ENCODE results near the gene HMCN2. TPM values are rescaled to one million over a fixed set of nuclear protein-coding genes. Genes with fewer than 3 reads are reported as not detected.

Gene HMCN2
- total and polyA plus RNA-seq, 8 donors: 0.41 to 5.3 (median 0.76) TPM

GRCh38 chr9:130237763-130238524, 27.6 kb upstream of the HMCN2 start:
- H3K4me3 ChIP-seq: no peak overlapping the region
- no peak overlapping the region for H3K27ac ChIP-seq
- 79 to 80% methylated on average over 17 of the region's 17 CpGs for WGBS, 2 donors
- H3K9me3 ChIP-seq: no peaks in the 10 kb centered on the region
- DNase-seq: peak in 1 of 6 donors; percentile 12
- no peak for FAIRE-seq
- H3K4me1 ChIP-seq: no peaks in the 10 kb centered on the region
- H3K27me3 ChIP-seq: no peaks in the 10 kb centered on the region
- no peak for TF ChIP-seq CTCF (IDR thresholded peaks at IDR 0.05)
- intact Hi-C loops (cut with DNase I): loop anchor here in 2 of 3 donors (5.0 to 10.0 kb wide), 5 partner anchors 71 to 353 kb away; no protein-coding TSS in a partner anchor
- ATAC-seq: no peak
- no peaks in the 10 kb centered on the region for H3K36me3 ChIP-seq

- TF ChIP-seq CTCF (IDR thresholded peaks at IDR 0.05): no peak
- no peaks in the 10 kb centered on the region for H3K27me3 ChIP-seq
- ATAC-seq (no peak), DNase-seq (no peak), FAIRE-seq (no peak)
- no peak overlapping the region for H3K4me3 ChIP-seq
- H3K4me1 ChIP-seq: no peaks in the 10 kb centered on the region
- 57 to 67% methylated on average over 3 of the region's 3 CpGs for WGBS, 2 donors
- intact Hi-C loops (cut with DNase I): loop anchor here in 2 of 3 donors (5.0 to 10.0 kb wide), 5 partner anchors 72 to 355 kb away; no protein-coding TSS in a partner anchor
- no peaks in the 10 kb centered on the region for H3K36me3 ChIP-seq
- H3K9me3 ChIP-seq: no peaks in the 10 kb centered on the region
- no peak overlapping the region for H3K27ac ChIP-seq
These were observed 26.2 kb upstream of the HMCN2 start for GRCh38 chr9:130239363-130239695.

- H3K9me3 ChIP-seq: no peaks in the 10 kb centered on the region
- TF ChIP-seq CTCF (IDR thresholded peaks at IDR 0.05): no peak
- WGBS, 2 donors: 36 to 40% methylated on average over 9 of the region's 9 CpGs
- H3K36me3 ChIP-seq: no peaks in the 10 kb centered on the region
- no peaks in the 10 kb centered on the region for H3K27me3 ChIP-seq
- no peaks in the 10 kb centered on the region for H3K4me1 ChIP-seq
- H3K27ac ChIP-seq: no peak overlapping the region
- ATAC-seq: no peak
- FAIRE-seq: no peak
- H3K4me3 ChIP-seq: no peak overlapping the region
- DNase-seq: peak in 1 of 6 donors; percentile 12
- intact Hi-C loops (cut with DNase I): loop anchor here in 2 of 3 donors (5.0 to 10.0 kb wide), 5 partner anchors 72 to 355 kb away; no protein-coding TSS in a partner anchor
These were observed 25.8 kb upstream of the HMCN2 start for GRCh38 chr9:130239741-130240241.

GRCh38 chr9:130240410-130241197, 25.0 kb upstream of the HMCN2 start:
- WGBS, 2 donors: 62 to 69% methylated on average over 5 of the region's 5 CpGs
- ATAC-seq: peak; percentile 67 to 85 (median 84)

More at GRCh38 chr9:130240410-130241197, 25.0 kb upstream of the HMCN2 start:
- Histone ChIP-seq H3K4me1 (no peaks in the 10 kb centered on the region), H3K4me3 (no peak overlapping the region), H3K27ac (no peak overlapping the region), H3K9me3 (no peaks in the 10 kb centered on the region), H3K27me3 (no peaks in the 10 kb centered on the region), H3K36me3 (no peaks in the 10 kb centered on the region)
- DNase-seq (peak in 3 of 6 donors; percentile 51 to 70 (median 52)), FAIRE-seq (no peak)
- TF ChIP-seq CTCF (IDR thresholded peaks at IDR 0.05): no peak
- intact Hi-C loops (cut with DNase I): no loop called here
